ENCODE data around the gene CNNM2.

GRCh38 chr10:103080891-103081581 lies 162.9 kb downstream of the CNNM2 start:
- TF ChIP-seq CTCF (IDR thresholded peaks at IDR 0.05) (no peak), POLR2AphosphoS5 (IDR thresholded peaks at IDR 0.05) (no peak)
